ENCODE measurements around the gene CD101. TPM values are rescaled to one million over a fixed set of nuclear protein-coding genes. Genes with fewer than 3 reads are reported as not detected.

The CD101 gene
- total RNA-seq, 1 experiment from 2014 or later: 1.8 TPM

DNA sequence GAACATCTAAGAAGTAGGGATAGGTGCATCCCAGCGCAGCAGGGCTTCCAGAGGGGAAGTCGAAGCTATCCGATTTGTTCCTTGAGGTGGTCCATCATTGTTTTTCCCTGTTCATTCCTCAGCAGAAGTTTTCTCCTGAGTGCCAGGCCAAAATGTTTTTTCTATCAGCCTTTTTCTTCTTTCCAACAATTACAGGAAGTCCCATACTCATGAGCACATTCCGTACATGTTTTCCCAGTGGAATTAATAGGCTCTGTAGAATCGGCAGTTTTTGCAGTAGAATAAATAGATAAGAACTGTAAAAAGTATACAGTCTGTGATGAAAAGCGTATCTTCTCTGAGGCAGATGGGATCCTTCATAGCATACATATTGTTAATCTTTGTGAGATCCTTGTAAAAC, 24.8 kb downstream of the CD101 start:
- H3K79me2 ChIP-seq (ENCODE audit: insufficient read depth, low read length): no peaks in the 10 kb centered on the region
- Mint-ChIP-seq H3K4me1 (no peaks in the 10 kb centered on the region), H3K36me3 (ENCODE audit: insufficient read depth in 1 of 3, low read depth in 3 of 3) (no peaks in the 10 kb centered on the region), H3K27ac (no peak overlapping the region), H3K27me3 (ENCODE audit: low read depth) (no peaks in the 10 kb centered on the region), H3K9me3 (no peaks in the 10 kb centered on the region), H3K4me3 (no peak overlapping the region)
- no peak overlapping the region for H2BK15ac ChIP-seq (ENCODE audit: low read depth, low read length)
- no peak overlapping the region for H4K8ac ChIP-seq (replicated peaks; ENCODE audit: insufficient read length, low read depth, low read length)
- TF ChIP-seq, protein P1, sequence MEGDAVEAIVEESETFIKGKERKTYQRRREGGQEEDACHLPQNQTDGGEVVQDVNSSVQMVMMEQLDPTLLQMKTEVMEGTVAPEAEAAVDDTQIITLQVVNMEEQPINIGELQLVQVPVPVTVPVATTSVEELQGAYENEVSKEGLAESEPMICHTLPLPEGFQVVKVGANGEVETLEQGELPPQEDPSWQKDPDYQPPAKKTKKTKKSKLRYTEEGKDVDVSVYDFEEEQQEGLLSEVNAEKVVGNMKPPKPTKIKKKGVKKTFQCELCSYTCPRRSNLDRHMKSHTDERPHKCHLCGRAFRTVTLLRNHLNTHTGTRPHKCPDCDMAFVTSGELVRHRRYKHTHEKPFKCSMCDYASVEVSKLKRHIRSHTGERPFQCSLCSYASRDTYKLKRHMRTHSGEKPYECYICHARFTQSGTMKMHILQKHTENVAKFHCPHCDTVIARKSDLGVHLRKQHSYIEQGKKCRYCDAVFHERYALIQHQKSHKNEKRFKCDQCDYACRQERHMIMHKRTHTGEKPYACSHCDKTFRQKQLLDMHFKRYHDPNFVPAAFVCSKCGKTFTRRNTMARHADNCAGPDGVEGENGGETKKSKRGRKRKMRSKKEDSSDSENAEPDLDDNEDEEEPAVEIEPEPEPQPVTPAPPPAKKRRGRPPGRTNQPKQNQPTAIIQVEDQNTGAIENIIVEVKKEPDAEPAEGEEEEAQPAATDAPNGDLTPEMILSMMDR (conservative IDR thresholded peaks at IDR 0.05): no peak
- H3K4me2 ChIP-seq (ENCODE audit: insufficient read depth, insufficient read length, low read length): no peak overlapping the region
- H3K79me1 ChIP-seq (ENCODE audit: insufficient read depth, low read depth, low read length, poor library complexity, severe bottlenecking): no peaks in the 10 kb centered on the region
- no peak for DNase-seq
- H3K23ac ChIP-seq (ENCODE audit: insufficient read length, low read depth, low read length): no peak overlapping the region
- H3K4ac ChIP-seq (ENCODE audit: low read depth, low read length): no peak overlapping the region
- H2BK120ac ChIP-seq (ENCODE audit: low read depth, low read length, poor library complexity, severe bottlenecking): no peak overlapping the region
- H3K4me1 ChIP-seq (ENCODE audit: insufficient read depth, low read length): no peaks in the 10 kb centered on the region
- no peak overlapping the region for H3K27ac ChIP-seq (ENCODE audit: insufficient read length, low read depth, low read length)
- WGBS (ENCODE audit: extremely low coverage, insufficient read length, low lambda C conversion rate): no CpG with 5 or more reads among the region's 6 CpGs
- no peak overlapping the region for H2AK5ac ChIP-seq (ENCODE audit: insufficient read length, low read length)
- H2BK12ac ChIP-seq (ENCODE audit: insufficient read length, low read depth, low read length): no peak overlapping the region
- H3T11ph ChIP-seq (ENCODE audit: low read length): no peak overlapping the region
- no peaks in the 10 kb centered on the region for H3K9me3 ChIP-seq (ENCODE audit: control insufficient read depth, low read depth, low read length)
- no peak overlapping the region for H2BK20ac ChIP-seq (ENCODE audit: low read depth, low read length, poor library complexity, severe bottlenecking)
- no peak overlapping the region for H3K56ac ChIP-seq (ENCODE audit: insufficient read length, low read depth, low read length)
- no peak overlapping the region for H3K14ac ChIP-seq (ENCODE audit: insufficient read depth, low read length)
- no peaks in the 10 kb centered on the region for H3K23me2 ChIP-seq (ENCODE audit: insufficient read length, low read depth, low read length, poor library complexity, severe bottlenecking)
- no peak overlapping the region for H2AFZ ChIP-seq (ENCODE audit: low read length)
- no peak overlapping the region for H4K91ac ChIP-seq (ENCODE audit: insufficient read length, low read depth, low read length)
- no peaks in the 10 kb centered on the region for H3K27me3 ChIP-seq (ENCODE audit: insufficient read depth, low read length)
- no peak overlapping the region for H3K9ac ChIP-seq (ENCODE audit: extremely low read depth, insufficient read length, low read length)
- no peak overlapping the region for H3K18ac ChIP-seq (ENCODE audit: insufficient read length, low read depth, low read length)
- H2BK5ac ChIP-seq (ENCODE audit: insufficient read length, low read length): no peak overlapping the region
- H4K20me1 ChIP-seq (ENCODE audit: control insufficient read depth, insufficient read depth, insufficient read length): no peaks in the 10 kb centered on the region
- H4K5ac ChIP-seq (ENCODE audit: insufficient read length, low read depth, low read length): no peak overlapping the region

Data from H9 (cell line).